ENCODE measurements around the gene FARS2.

The FARS2 gene

GRCh38 chr6:5325173-5325572 lies 63.9 kb downstream of the FARS2 start:
- DNase-seq (ENCODE audit: low read depth in 2 of 2) = no peak

- DNase-seq (ENCODE audit: low read depth in 2 of 2) = no peak
These were observed 64.8 kb downstream of the FARS2 start for GRCh38 chr6:5326022-5326641.

GRCh38 chr6:5328800-5329199 lies 67.5 kb downstream of the FARS2 start:
- DNase-seq (ENCODE audit: low read depth in 2 of 2) = no peak

GRCh38 chr6:5331845-5332442 lies 70.6 kb downstream of the FARS2 start:
- DNase-seq (ENCODE audit: low read depth in 2 of 2) = no peak

GRCh38 chr6:5333658-5334057 lies 72.3 kb downstream of the FARS2 start:
- no peak for DNase-seq (ENCODE audit: low read depth in 2 of 2)

- DNase-seq (ENCODE audit: low read depth in 2 of 2) = no peak
These were observed 73.0 kb downstream of the FARS2 start for GRCh38 chr6:5334341-5334740.

- DNase-seq (ENCODE audit: low read depth in 2 of 2) = no peak
These were observed 73.7 kb downstream of the FARS2 start for GRCh38 chr6:5335020-5335419.

- no peak for DNase-seq (ENCODE audit: low read depth in 2 of 2)
These were observed 76.3 kb downstream of the FARS2 start for GRCh38 chr6:5337573-5337972.

GRCh38 chr6:5338177-5338960 lies 77.1 kb downstream of the FARS2 start:
- DNase-seq (ENCODE audit: low read depth in 2 of 2) = no peak

- no peak for DNase-seq (ENCODE audit: low read depth in 2 of 2)
These were observed 78.5 kb downstream of the FARS2 start for GRCh38 chr6:5339786-5340185.

- no peak for DNase-seq (ENCODE audit: low read depth in 2 of 2)
These were observed 80.5 kb downstream of the FARS2 start for GRCh38 chr6:5341845-5342244.

- DNase-seq (ENCODE audit: low read depth in 2 of 2) = no peak
These were observed 82.7 kb downstream of the FARS2 start for GRCh38 chr6:5343998-5344397.

- no peak for DNase-seq (ENCODE audit: low read depth in 2 of 2)
These were observed 84.0 kb downstream of the FARS2 start for GRCh38 chr6:5345324-5345723.

- DNase-seq (ENCODE audit: low read depth in 2 of 2) = no peak
These were observed 90.4 kb downstream of the FARS2 start for GRCh38 chr6:5351552-5352210.

- DNase-seq (ENCODE audit: low read depth in 2 of 2) = no peak
These were observed 92.7 kb downstream of the FARS2 start for GRCh38 chr6:5353971-5354370.

- DNase-seq (ENCODE audit: low read depth in 2 of 2) = no peak
These were observed 96.2 kb downstream of the FARS2 start for GRCh38 chr6:5357486-5357885.

GRCh38 chr6:5359417-5359816 lies 98.1 kb downstream of the FARS2 start:
- DNase-seq (ENCODE audit: low read depth in 2 of 2) = no peak

GRCh38 chr6:5361396-5361795 lies 100.1 kb downstream of the FARS2 start:
- DNase-seq (ENCODE audit: low read depth in 2 of 2) = no peak

- DNase-seq (ENCODE audit: low read depth in 2 of 2) = no peak
These were observed 104.3 kb downstream of the FARS2 start for GRCh38 chr6:5365436-5366195.

GRCh38 chr6:5366941-5367340 lies 105.6 kb downstream of the FARS2 start:
- DNase-seq (ENCODE audit: low read depth in 2 of 2) = no peak

GRCh38 chr6:5367510-5367909 lies 106.2 kb downstream of the FARS2 start:
- DNase-seq (ENCODE audit: low read depth in 2 of 2) = no peak

- DNase-seq (ENCODE audit: low read depth in 2 of 2) = no peak
These were observed 112.1 kb downstream of the FARS2 start for GRCh38 chr6:5373430-5373829.
